Caco-2 (cell line): ENCODE measurements around the gene TUNAR. TPM values are rescaled to one million over a fixed set of nuclear protein-coding genes. Genes with fewer than 3 reads are reported as not detected.

Experiments
- BruUV-seq: library from RNA; stranded (reverse); fragments of 400-500 nt; replicated peaks from 2 replicates; lab custom pipeline; 2021; lab: Mats Ljungman, UMichigan
- CTCF ChIA-PET: fragments of 300-600 bp; sonication (Branson Sonifier 250); formaldehyde crosslinking; loops from one replicate; lab custom pipeline; 2022; ENCODE audit warnings: antibody characterized with exemption; lab: Charles Lee
- POLR2A ChIA-PET: fragments of 300-600 bp; sonication (Branson Sonifier 250); formaldehyde crosslinking; loops from one replicate; lab custom pipeline; 2022; ENCODE audit warnings: antibody characterized with exemption; lab: Charles Lee
- DNase-seq, 2 experiments: peaks; one replicate each; pipeline versions ENCODE4 v3.0.0 to v3.0.0-alpha.2; 2020 to 2022
- H3K27me3 ChIP-seq: replicated peaks from 2 replicates; pipeline ENCODE4 v1.6.0; 2011; ENCODE audit warnings: low read length; ENCODE audit not compliant: control insufficient read depth, insufficient read depth
- H3K36me3 ChIP-seq: 2 replicates; pipeline ENCODE4 v1.5.1; 2011; ENCODE audit warnings: low read length; ENCODE audit not compliant: control insufficient read depth, insufficient read depth
- H3K4me1 ChIP-seq: fragments of 250-450 bp; sonication (Bioruptor Pico); 2 replicates; pipeline ENCODE4 v1.5.1; 2020; ENCODE audit warnings: mild to moderate bottlenecking
- H3K4me3 ChIP-seq: 2 replicates; pipeline ENCODE4 v1.5.1; 2011; ENCODE audit warnings: low read depth, mild to moderate bottlenecking, control low read depth, low read length
- H3K9me3 ChIP-seq: fragments of 250-450 bp; sonication (Bioruptor Pico); 2 replicates; pipeline ENCODE4 v1.5.1; 2020; ENCODE audit warnings: mild to moderate bottlenecking, moderate library complexity
- H3K27ac Mint-ChIP-seq: one replicate; pipeline ENCODE4 v1.8.0; 2022; ENCODE audit warnings: mixed read lengths; ENCODE audit not compliant: unreplicated experiment
- H3K27me3 Mint-ChIP-seq: one replicate; pipeline ENCODE4 v1.8.0; 2022; ENCODE audit warnings: mixed read lengths; ENCODE audit not compliant: insufficient read depth, unreplicated experiment
- H3K36me3 Mint-ChIP-seq: one replicate; pipeline ENCODE4 v1.8.0; 2022; ENCODE audit warnings: mild to moderate bottlenecking, mixed read lengths; ENCODE audit not compliant: insufficient read depth, unreplicated experiment
- H3K4me1 Mint-ChIP-seq: one replicate; pipeline ENCODE4 v1.8.0; 2022; ENCODE audit warnings: low read depth, mixed read lengths; ENCODE audit not compliant: unreplicated experiment
- H3K4me3 Mint-ChIP-seq: one replicate; pipeline ENCODE4 v1.8.0; 2022; ENCODE audit warnings: mild to moderate bottlenecking, moderate library complexity, mixed read lengths; ENCODE audit not compliant: unreplicated experiment
- H3K9me3 Mint-ChIP-seq: one replicate; pipeline ENCODE4 v1.8.0; 2022; ENCODE audit warnings: mixed read lengths; ENCODE audit not compliant: unreplicated experiment
- intact Hi-C: fragments of 100-400 bp; cut with micrococcal nuclease; formaldehyde crosslinking; loops from one replicate; pipeline ENCODE4 v1.10.0; 2022; ENCODE audit not compliant: unreplicated experiment
- total RNA-seq: library from RNA; stranded (reverse); gene quantifications from 2 replicates; pipeline ENCODE4 v1.2.3, GENCODE V29; 2022
- TF ChIP-seq, protein P1 (sequence below), 2 experiments: fragments of 200-600 bp in 1 of 2; IDR thresholded peaks; 1 replicate in 1 of 2; 2 replicates in 1 of 2; pipeline versions ENCODE4 v1.5.1 to v1.8.0; 2011 to 2022; ENCODE audit warnings: antibody characterized with exemption in 1 of 2, control low read depth in 1 of 2, inconsistent platforms in 1 of 2, low read depth in 1 of 2, low read length in 1 of 2, mild to moderate bottlenecking in 1 of 2, moderate library complexity in 1 of 2; ENCODE audit not compliant: insufficient read depth in 1 of 2, severe bottlenecking in 1 of 2, unreplicated experiment in 1 of 2

Gene TUNAR
- total RNA-seq, 1 experiment from 2014 or later: not detected

- no TSS peak for BruUV-seq
- Histone ChIP-seq H3K27me3 (no peaks in the 10 kb centered on the region), H3K4me3 (no peak overlapping the region), H3K9me3 (no peaks in the 10 kb centered on the region), H3K36me3 (no peaks in the 10 kb centered on the region), H3K4me1 (no peaks in the 10 kb centered on the region)
- ChIA-PET CTCF (no interaction called here), POLR2A (no interaction called here)
- Mint-ChIP-seq H3K4me3 (no peak overlapping the region), H3K9me3 (no peaks in the 10 kb centered on the region), H3K4me1 (no peaks in the 10 kb centered on the region), H3K36me3 (no peaks in the 10 kb centered on the region), H3K27me3 (peaks cover 50% of the 10 kb centered on the region), H3K27ac (no peak overlapping the region)
- TF ChIP-seq, protein P1, sequence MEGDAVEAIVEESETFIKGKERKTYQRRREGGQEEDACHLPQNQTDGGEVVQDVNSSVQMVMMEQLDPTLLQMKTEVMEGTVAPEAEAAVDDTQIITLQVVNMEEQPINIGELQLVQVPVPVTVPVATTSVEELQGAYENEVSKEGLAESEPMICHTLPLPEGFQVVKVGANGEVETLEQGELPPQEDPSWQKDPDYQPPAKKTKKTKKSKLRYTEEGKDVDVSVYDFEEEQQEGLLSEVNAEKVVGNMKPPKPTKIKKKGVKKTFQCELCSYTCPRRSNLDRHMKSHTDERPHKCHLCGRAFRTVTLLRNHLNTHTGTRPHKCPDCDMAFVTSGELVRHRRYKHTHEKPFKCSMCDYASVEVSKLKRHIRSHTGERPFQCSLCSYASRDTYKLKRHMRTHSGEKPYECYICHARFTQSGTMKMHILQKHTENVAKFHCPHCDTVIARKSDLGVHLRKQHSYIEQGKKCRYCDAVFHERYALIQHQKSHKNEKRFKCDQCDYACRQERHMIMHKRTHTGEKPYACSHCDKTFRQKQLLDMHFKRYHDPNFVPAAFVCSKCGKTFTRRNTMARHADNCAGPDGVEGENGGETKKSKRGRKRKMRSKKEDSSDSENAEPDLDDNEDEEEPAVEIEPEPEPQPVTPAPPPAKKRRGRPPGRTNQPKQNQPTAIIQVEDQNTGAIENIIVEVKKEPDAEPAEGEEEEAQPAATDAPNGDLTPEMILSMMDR (IDR thresholded peaks at IDR 0.05; ENCODE audit: insufficient read depth in 1 of 2, low read depth in 1 of 2, low read length in 1 of 2, severe bottlenecking in 1 of 2, unreplicated experiment in 1 of 2): no peak
- DNase-seq: no peak
- intact Hi-C loops: loop anchor here (10.0 kb wide), 1 partner anchor 332 kb away; no protein-coding TSS in a partner anchor
Measured at GRCh38 chr14:95896498-95897135, 20.0 kb downstream of the TUNAR start.

- intact Hi-C loops: loop anchor here (10.0 kb wide), 1 partner anchor 332 kb away; no protein-coding TSS in a partner anchor
- BruUV-seq: no TSS peak
- Mint-ChIP-seq H3K9me3 (no peaks in the 10 kb centered on the region), H3K27me3 (peaks cover 51% of the 10 kb centered on the region), H3K36me3 (no peaks in the 10 kb centered on the region), H3K4me1 (no peaks in the 10 kb centered on the region), H3K27ac (no peak overlapping the region), H3K4me3 (no peak overlapping the region)
- ChIA-PET POLR2A (no interaction called here), CTCF (no interaction called here)
- Histone ChIP-seq H3K36me3 (no peaks in the 10 kb centered on the region), H3K9me3 (no peaks in the 10 kb centered on the region), H3K4me3 (no peak overlapping the region), H3K27me3 (no peaks in the 10 kb centered on the region), H3K4me1 (no peaks in the 10 kb centered on the region)
- DNase-seq: no peak
- TF ChIP-seq, protein P1 (IDR thresholded peaks at IDR 0.05; ENCODE audit: insufficient read depth in 1 of 2, low read depth in 1 of 2, low read length in 1 of 2, severe bottlenecking in 1 of 2, unreplicated experiment in 1 of 2): no peak
Measured at GRCh38 chr14:95897280-95897679, 20.6 kb downstream of the TUNAR start.

- Mint-ChIP-seq H3K27me3 (peaks cover 28% of the 10 kb centered on the region), H3K27ac (no peak overlapping the region), H3K9me3 (no peaks in the 10 kb centered on the region), H3K4me1 (no peaks in the 10 kb centered on the region), H3K36me3 (no peaks in the 10 kb centered on the region), H3K4me3 (no peak overlapping the region)
- H3K27me3 ChIP-seq: no peaks in the 10 kb centered on the region
- no peak overlapping the region for H3K4me3 ChIP-seq
- no peak for DNase-seq
- TF ChIP-seq, protein P1 (IDR thresholded peaks at IDR 0.05; ENCODE audit: insufficient read depth in 1 of 2, low read depth in 1 of 2, low read length in 1 of 2, severe bottlenecking in 1 of 2, unreplicated experiment in 1 of 2): no peak
- no peaks in the 10 kb centered on the region for H3K9me3 ChIP-seq
- no peaks in the 10 kb centered on the region for H3K36me3 ChIP-seq
- CTCF ChIA-PET: no interaction called here
- no TSS peak for BruUV-seq
- H3K4me1 ChIP-seq: no peaks in the 10 kb centered on the region
- POLR2A ChIA-PET: no interaction called here
- intact Hi-C loops: no loop called here
Measured at GRCh38 chr14:95901054-95901453, 24.4 kb downstream of the TUNAR start.
